ENCODE data around the gene PRICKLE4.
A peak's percentile ranks its signal among the peaks of the same experiment; 100 is the strongest.
"Not testable (repeated sequence)": the region's sequence is repeated elsewhere in the genome, so short reads cannot be mapped to it uniquely, and the experiment has no call there.

The PRICKLE4 gene

GRCh38 chr6:41786451-41787218, 6.1 kb downstream of the PRICKLE4 start:
- DNase-seq: peak; percentile 76
- in situ Hi-C loops (cut with MboI; ENCODE audit: low pct_unique_long_range_greater_than_20kb, low sequenced_read_pairs): loop anchor here (10.0 kb wide), 1 partner anchor 258 kb away; no protein-coding TSS in a partner anchor

DNA sequence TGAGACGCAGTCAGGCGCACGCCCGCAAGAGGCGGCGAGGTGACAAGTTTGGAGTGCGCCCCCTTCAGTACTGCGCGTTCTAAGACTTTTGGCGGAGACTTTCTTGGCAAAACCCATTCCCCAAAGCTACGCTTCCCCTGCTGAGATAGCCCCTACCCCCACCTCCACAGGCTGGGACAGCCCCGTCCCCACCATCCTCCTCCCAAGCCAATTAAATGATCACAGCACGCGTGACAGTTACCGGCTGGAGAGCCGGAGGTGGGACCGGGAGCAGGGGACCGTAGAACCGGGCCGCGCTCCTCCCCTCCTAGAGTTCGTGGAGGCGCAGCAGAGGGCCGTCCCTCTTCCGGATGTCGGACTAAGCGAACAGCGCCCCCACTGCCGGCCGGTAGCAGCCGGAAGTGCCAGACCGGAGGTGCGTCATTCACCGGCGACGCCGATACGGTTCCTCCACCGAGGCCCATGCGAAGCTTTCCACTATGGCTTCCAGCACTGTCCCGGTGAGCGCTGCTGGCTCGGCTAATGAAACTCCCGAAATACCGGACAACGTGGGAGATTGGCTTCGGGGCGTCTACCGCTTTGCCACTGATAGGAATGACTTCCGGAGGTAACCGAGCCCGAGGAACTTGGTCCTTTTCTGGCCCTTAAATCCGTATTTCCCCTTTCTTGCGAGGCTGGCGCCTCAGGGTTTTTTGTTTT, 6.8 kb downstream of the PRICKLE4 start, which contains the start of gene TOMM6:
TSS of gene TOMM6 (plus strand) at position 476 of the 699 bp plus-strand sequence. CDS start at position 480, 4 bp downstream.
- in situ Hi-C loops (cut with MboI; ENCODE audit: low pct_unique_long_range_greater_than_20kb, low sequenced_read_pairs): loop anchor here (10.0 kb wide), 1 partner anchor 257 kb away; no protein-coding TSS in a partner anchor
- DNase-seq: peak; percentile 97

DNA sequence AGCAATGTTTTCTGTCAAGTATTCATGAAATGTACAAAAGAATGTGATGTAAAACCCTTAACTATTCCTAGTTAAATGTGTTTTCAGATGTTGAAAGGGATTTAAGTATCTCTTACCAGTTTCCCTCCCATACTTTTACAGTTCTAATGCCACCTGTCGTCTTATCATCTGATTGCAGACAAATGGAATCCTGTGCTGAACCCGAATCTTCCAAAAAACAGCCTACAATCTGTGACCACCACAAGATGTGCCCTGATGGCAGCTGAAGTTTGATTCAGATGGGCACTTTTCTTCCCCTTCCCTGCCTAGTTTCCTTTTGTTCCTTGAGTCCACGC, 8.8 kb downstream of the PRICKLE4 start:
- no peak for DNase-seq
- in situ Hi-C loops (cut with MboI; ENCODE audit: low pct_unique_long_range_greater_than_20kb, low sequenced_read_pairs): loop anchor here (10.0 kb wide), 1 partner anchor 255 kb away; no protein-coding TSS in a partner anchor

- DNase-seq: no peak
- in situ Hi-C loops (cut with MboI; ENCODE audit: low pct_unique_long_range_greater_than_20kb, low sequenced_read_pairs): no loop called here
These were observed 9.5 kb downstream of the PRICKLE4 start for GRCh38 chr6:41790045-41790444.

DNA sequence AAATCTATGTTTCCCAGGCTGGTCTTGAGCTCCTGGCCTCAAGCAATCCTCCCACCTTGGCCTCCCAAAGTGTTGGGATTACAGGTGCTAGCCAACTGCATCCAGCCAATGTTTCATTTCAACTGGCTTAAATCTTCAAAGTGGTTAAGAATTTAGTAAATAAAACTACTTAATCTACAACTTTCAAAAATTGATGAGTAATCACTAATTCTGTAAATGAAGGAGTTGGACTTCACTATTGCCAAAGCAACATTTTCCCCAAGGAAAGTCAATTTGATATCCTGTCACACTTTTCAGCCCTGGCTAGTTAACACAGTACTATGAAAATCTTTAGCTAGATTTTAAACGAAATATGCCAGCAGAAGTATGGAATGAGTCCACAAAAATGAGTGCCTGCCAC, 10.7 kb downstream of the PRICKLE4 start:
- in situ Hi-C loops (cut with MboI; ENCODE audit: low pct_unique_long_range_greater_than_20kb, low sequenced_read_pairs): no loop called here
- DNase-seq: no peak

- in situ Hi-C loops (cut with MboI; ENCODE audit: low pct_unique_long_range_greater_than_20kb, low sequenced_read_pairs): no loop called here
- no peak for DNase-seq
These were observed 11.4 kb downstream of the PRICKLE4 start for GRCh38 chr6:41791984-41792383.

- no peak for DNase-seq
- in situ Hi-C loops (cut with MboI; ENCODE audit: low pct_unique_long_range_greater_than_20kb, low sequenced_read_pairs): no loop called here
These were observed 15.9 kb downstream of the PRICKLE4 start for GRCh38 chr6:41796474-41796873.

- in situ Hi-C loops (cut with MboI; ENCODE audit: low pct_unique_long_range_greater_than_20kb, low sequenced_read_pairs): no loop called here
- DNase-seq: no peak
These were observed 18.4 kb downstream of the PRICKLE4 start for GRCh38 chr6:41798901-41799558.

DNA sequence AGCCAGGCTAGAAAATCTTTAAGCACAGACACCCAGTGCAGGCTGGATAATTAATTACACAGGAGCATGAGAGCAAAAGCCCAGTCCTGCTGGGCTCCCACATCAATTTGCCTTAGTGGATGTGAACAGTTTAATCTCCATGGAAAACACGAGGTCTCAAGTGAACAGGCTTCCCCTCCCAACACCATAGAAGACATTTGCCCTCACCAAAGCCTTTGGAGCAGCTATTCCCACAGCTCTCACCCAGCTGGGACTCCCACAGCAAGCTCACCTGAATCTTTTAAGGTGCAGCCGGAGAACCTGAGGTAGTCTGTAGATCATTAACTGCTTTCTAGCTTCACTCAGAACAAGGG, 19.0 kb downstream of the PRICKLE4 start:
- in situ Hi-C loops (cut with MboI; ENCODE audit: low pct_unique_long_range_greater_than_20kb, low sequenced_read_pairs): no loop called here
- DNase-seq: no peak

- in situ Hi-C loops (cut with MboI; ENCODE audit: low pct_unique_long_range_greater_than_20kb, low sequenced_read_pairs): no loop called here
- DNase-seq: peak; percentile 38
These were observed 20.8 kb downstream of the PRICKLE4 start for GRCh38 chr6:41801380-41801779.

GRCh38 chr6:41805830-41806774, 25.5 kb downstream of the PRICKLE4 start:
- DNase-seq: no peak
- in situ Hi-C loops (cut with MboI; ENCODE audit: low pct_unique_long_range_greater_than_20kb, low sequenced_read_pairs): no loop called here

- in situ Hi-C loops (cut with MboI; ENCODE audit: low pct_unique_long_range_greater_than_20kb, low sequenced_read_pairs): no loop called here
- DNase-seq: no peak
These were observed 30.5 kb downstream of the PRICKLE4 start for GRCh38 chr6:41811095-41811494.

DNA sequence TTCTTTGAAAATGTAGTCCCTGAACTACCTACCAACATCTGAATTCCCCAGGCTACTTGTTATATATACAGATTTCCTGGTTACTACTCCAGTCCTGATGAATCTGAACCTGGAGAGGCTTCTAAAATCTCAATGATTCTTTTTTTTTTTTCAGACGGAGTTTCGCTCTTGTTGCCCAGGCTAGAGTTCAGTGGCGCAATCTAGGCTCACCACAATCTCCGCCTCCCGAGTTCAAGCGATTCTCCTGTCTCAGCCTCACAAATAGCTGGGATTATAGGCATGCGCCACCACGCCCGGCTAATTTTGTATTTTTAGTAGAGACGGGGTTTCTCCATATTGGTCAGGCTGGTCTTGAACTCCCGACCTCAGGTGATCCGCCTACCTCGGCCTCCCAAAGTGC, 31.4 kb downstream of the PRICKLE4 start:
- DNase-seq; in situ Hi-C loops (cut with MboI; ENCODE audit: low pct_unique_long_range_greater_than_20kb, low sequenced_read_pairs): not testable (repeated sequence)

- in situ Hi-C loops (cut with MboI; ENCODE audit: low pct_unique_long_range_greater_than_20kb, low sequenced_read_pairs): no loop called here
- no peak for DNase-seq
These were observed 32.9 kb downstream of the PRICKLE4 start for GRCh38 chr6:41813469-41813868.

GRCh38 chr6:41813956-41814355, 33.4 kb downstream of the PRICKLE4 start:
- in situ Hi-C loops (cut with MboI; ENCODE audit: low pct_unique_long_range_greater_than_20kb, low sequenced_read_pairs): no loop called here
- DNase-seq: no peak

- in situ Hi-C loops (cut with MboI; ENCODE audit: low pct_unique_long_range_greater_than_20kb, low sequenced_read_pairs): no loop called here
- DNase-seq: no peak
These were observed 34.0 kb downstream of the PRICKLE4 start for GRCh38 chr6:41814629-41815028.

- in situ Hi-C loops (cut with MboI; ENCODE audit: low pct_unique_long_range_greater_than_20kb, low sequenced_read_pairs): no loop called here
- no peak for DNase-seq
These were observed 35.0 kb downstream of the PRICKLE4 start for GRCh38 chr6:41815587-41815986.

DNA sequence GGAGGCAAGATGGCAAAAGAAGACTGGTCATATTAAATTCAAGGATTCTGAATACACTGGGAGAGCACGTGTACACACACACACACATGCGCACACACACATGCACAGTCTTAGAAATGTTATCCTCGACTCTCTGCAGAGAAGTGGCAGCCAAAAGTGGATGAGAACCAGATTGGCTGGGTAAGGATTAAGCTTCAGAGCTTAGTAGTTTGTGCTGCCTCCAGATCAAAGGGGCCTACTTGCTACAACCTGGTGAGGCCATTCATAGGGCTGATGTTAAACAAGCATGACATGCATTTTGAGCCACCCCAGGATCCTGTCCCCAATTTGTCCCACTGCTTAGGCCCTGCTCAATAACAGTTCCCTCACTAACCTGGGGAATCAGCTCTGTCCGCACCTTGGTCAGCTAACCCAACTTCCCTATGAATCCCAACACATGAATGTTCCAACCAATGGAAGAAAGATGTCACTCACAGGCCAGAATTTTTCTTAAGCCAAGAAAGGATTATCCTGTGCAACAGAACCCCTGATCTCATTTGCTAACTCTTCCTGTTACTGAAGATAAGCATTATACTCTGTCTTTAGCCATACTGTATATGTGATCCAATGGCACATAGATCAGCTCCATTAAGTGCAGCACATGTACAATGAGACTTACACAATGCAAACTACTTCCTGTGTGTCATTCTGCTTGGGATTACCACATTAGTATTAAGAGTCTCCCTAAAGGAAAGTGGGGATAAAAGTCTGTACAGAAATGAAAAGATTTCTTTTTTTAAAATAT, 37.9 kb downstream of the PRICKLE4 start:
- no peak for DNase-seq
- in situ Hi-C loops (cut with MboI; ENCODE audit: low pct_unique_long_range_greater_than_20kb, low sequenced_read_pairs): no loop called here
